ENCODE results near the gene RAD51AP1. TPM values are rescaled to one million over a fixed set of nuclear protein-coding genes. Genes with fewer than 3 reads are reported as not detected.

Gene RAD51AP1
- total and polyA plus RNA-seq, 5 donors = 0.28 to 1.9 (median 1.4) TPM

DNA sequence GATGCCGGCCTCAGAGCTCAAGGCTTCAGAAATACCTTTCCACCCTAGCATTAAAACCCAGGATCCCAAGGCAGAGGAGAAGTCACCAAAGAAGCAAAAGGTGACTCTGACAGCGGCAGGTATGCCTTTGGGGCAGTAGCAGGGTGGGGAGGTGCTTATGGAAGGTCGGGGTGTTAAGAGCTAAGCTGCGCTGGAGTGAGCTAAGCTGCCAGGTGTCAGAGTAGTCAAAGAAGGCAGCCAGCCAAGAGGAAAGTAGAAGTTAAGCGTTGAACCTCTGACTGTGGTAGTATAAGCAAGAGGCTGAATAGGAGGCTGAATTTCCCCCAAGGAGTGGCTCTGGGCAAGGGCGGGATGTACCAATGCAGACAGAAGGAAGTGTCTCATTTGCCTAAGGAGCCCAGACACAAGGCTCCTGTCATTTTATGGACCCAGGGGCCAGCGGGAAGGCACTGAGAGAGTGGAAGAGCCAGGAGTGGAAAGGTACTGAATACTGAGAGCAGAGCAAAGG lies 52.5 kb downstream of the RAD51AP1 start:
- H3K4me3 ChIP-seq (ENCODE audit: low read length) = no peak overlapping the region
- H3K9me3 ChIP-seq (ENCODE audit: control insufficient read depth, low read length) = no peaks in the 10 kb centered on the region
- DNase-seq (no peak), ATAC-seq (no peak)
- H3K27me3 ChIP-seq (ENCODE audit: control insufficient read depth, insufficient read depth) = no peaks in the 10 kb centered on the region
- intact Hi-C loops (cut with DNase I) = no loop called here
- H3K4me1 ChIP-seq (ENCODE audit: control insufficient read depth, insufficient read depth, low read length) = no peaks in the 10 kb centered on the region
- 68% methylated on average over 7 of the region's 7 CpGs for WGBS
- no peak overlapping the region for H3K27ac ChIP-seq (ENCODE audit: low read length)

DNA sequence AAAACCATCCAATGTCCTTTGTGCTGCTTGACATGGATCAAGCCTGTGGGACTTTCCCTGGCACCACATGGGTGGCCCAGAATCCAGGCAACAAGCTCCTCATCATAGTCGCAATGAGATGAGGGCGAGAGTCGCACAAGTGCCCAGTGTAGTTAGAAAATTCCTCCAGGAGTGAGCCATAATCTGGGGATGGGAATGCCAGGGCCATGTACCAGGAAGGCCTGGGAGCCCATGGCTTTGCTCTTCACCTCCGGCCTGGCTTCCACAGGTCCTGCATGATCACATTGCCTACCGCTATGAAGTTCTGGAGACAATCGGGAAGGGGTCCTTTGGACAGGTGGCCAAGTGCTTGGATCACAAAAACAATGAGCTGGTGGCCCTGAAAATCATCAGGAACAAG lies 57.2 kb downstream of the RAD51AP1 start:
- 95% methylated on average over 6 of the region's 6 CpGs for WGBS
- no peak for DNase-seq
- intact Hi-C loops (cut with DNase I) = no loop called here

DNA sequence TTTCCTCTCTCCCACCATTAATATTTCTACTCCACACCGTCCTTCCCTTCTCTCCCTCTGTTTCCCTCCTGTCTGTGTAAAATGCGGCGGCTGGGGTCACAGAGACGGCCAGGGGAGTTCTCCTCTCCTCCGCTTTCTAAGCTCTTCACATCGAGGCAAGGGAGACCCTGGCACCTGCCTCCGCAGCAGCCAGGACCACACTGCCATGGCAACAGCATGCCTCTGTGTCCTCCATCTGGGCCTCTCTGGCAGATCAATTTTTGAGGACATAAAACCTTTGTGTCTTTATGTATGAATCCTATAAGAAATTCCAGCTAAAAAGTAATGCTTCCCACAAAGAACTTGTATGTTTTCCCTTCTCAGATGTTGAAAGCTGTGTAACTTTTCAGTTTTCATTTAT lies 64.7 kb downstream of the RAD51AP1 start:
- Histone ChIP-seq H3K27me3 (ENCODE audit: control insufficient read depth, insufficient read depth) (no peaks in the 10 kb centered on the region), H3K9me3 (ENCODE audit: control insufficient read depth, low read length) (no peaks in the 10 kb centered on the region), H3K4me1 (ENCODE audit: control insufficient read depth, insufficient read depth, low read length) (no peaks in the 10 kb centered on the region), H3K27ac (ENCODE audit: low read length) (no peak overlapping the region), H3K4me3 (ENCODE audit: low read length) (no peak overlapping the region)
- intact Hi-C loops (cut with DNase I) = no loop called here
- 72% methylated on average over 7 of the region's 7 CpGs for WGBS
- DNase-seq = no peak
- ATAC-seq = no peak

More for the DNA sequence above, 57.2 kb downstream of the RAD51AP1 start:
- Histone ChIP-seq H3K27ac (ENCODE audit: low read length) (no peak overlapping the region), H3K27me3 (ENCODE audit: control insufficient read depth, insufficient read depth) (no peaks in the 10 kb centered on the region), H3K9me3 (ENCODE audit: control insufficient read depth, low read length) (no peaks in the 10 kb centered on the region), H3K4me1 (ENCODE audit: control insufficient read depth, insufficient read depth, low read length) (no peaks in the 10 kb centered on the region), H3K4me3 (ENCODE audit: low read length) (no peak overlapping the region)
- no peak for ATAC-seq

DNA sequence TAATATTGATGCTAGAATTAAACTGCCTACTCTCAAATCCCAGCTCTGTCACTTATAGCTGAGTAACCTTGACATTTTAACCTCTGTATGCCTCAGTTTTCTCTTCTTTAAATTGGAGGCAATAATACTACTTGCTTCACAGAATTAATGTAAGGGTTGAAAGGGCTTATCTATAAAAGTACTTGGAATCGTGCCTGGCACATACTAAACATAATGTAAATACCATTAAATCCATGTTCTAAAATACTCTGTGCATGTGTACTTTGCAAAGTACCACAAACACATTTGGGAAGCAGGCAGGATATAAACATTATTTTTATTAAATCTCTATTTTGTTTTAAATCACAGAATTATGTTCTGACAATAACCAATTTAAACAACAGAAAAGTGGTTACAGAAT lies 65.3 kb downstream of the RAD51AP1 start:
- H3K27me3 ChIP-seq (ENCODE audit: control insufficient read depth, insufficient read depth) = no peaks in the 10 kb centered on the region
- 20% methylated on average over 1 of the region's 1 CpG for WGBS
- intact Hi-C loops (cut with DNase I) = no loop called here

DNA sequence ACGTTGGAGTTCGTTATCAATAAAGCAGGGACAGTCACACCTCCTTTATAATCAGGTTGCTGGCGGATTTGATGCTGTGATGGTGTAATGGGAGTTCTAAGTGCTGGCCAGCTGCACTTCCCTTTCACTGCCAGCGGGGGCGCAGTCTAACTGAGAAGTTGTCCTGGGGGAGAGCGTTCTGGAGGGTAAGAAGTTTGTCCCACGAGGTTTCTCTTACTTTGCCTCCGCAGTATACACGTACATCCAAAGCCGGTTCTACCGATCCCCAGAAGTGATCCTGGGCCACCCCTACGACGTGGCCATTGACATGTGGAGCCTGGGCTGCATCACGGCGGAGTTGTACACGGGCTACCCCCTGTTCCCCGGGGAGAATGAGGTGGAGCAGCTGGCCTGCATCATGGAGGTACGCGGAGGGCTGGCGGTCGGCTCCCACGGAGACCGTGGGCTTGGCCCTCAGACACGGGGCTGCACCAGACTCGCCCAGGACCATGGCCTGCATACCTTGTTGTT lies 66.0 kb downstream of the RAD51AP1 start:
- Histone ChIP-seq H3K9me3 (ENCODE audit: control insufficient read depth, low read length) (no peaks in the 10 kb centered on the region), H3K27ac (ENCODE audit: low read length) (peak overlapping the region; percentile 65), H3K27me3 (ENCODE audit: control insufficient read depth, insufficient read depth) (no peaks in the 10 kb centered on the region), H3K4me1 (ENCODE audit: control insufficient read depth, insufficient read depth, low read length) (no peaks in the 10 kb centered on the region), H3K4me3 (ENCODE audit: low read length) (peak overlapping the region; percentile 77)
- ATAC-seq = peak; percentile 95 to 97
- DNase-seq = peak; percentile 66 to 86 (median 86)
- WGBS = 3% methylated on average over 25 of the region's 25 CpGs
- intact Hi-C loops (cut with DNase I) = no loop called here

More for the DNA sequence above, 65.3 kb downstream of the RAD51AP1 start:
- no peaks in the 10 kb centered on the region for H3K9me3 ChIP-seq (ENCODE audit: control insufficient read depth, low read length)
- no peaks in the 10 kb centered on the region for H3K4me1 ChIP-seq (ENCODE audit: control insufficient read depth, insufficient read depth, low read length)
- no peak for DNase-seq
- no peak overlapping the region for H3K27ac ChIP-seq (ENCODE audit: low read length)
- H3K4me3 ChIP-seq (ENCODE audit: low read length) = no peak overlapping the region
- no peak for ATAC-seq

DNA sequence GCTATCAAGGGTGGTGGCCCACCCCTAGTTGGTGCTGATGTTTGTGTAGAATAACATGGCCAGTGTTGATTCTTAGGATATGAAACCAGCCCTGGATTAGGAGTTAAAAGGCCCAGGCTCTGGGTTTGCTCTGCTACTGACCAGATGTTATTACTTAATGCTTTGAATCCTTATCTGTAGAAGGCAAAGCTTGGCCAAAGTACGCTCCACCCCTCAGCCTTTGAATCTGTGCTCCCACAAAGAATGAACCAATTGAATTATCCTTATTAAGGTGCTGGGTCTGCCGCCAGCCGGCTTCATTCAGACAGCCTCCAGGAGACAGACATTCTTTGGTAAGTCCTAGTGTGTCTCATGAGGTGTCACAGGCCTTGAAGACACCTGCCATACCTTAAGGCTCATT lies 68.4 kb downstream of the RAD51AP1 start:
- ATAC-seq (no peak), DNase-seq (no peak)
- Histone ChIP-seq H3K9me3 (ENCODE audit: control insufficient read depth, low read length) (no peaks in the 10 kb centered on the region), H3K4me3 (ENCODE audit: low read length) (no peak overlapping the region), H3K27ac (ENCODE audit: low read length) (no peak overlapping the region), H3K27me3 (ENCODE audit: control insufficient read depth, insufficient read depth) (no peaks in the 10 kb centered on the region), H3K4me1 (ENCODE audit: control insufficient read depth, insufficient read depth, low read length) (no peaks in the 10 kb centered on the region)
- intact Hi-C loops (cut with DNase I) = no loop called here
- WGBS = 74% methylated on average over 3 of the region's 3 CpGs

DNA sequence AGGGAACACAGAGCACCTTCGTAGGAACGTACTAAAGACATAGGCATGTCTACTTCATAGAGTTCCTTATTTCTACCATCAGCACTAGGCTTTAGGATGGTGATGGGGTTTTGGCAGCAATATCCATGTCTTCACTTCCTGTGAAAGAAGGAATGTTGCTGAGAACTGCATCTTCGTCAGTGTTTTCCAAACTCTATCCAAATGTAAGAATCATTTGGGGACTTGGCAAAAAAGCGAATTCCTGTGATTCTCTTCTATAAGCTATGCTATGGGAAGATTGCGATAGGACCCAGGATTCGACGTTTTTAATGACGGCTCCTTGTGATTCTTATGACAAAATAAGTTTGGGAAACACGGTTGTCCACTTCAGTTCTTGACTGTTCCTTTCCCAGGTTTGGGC lies 70.4 kb downstream of the RAD51AP1 start:
- H3K4me3 ChIP-seq (ENCODE audit: low read length) = no peak overlapping the region
- intact Hi-C loops (cut with DNase I) = no loop called here
- H3K4me1 ChIP-seq (ENCODE audit: control insufficient read depth, insufficient read depth, low read length) = no peaks in the 10 kb centered on the region
- ATAC-seq = no peak
- no peaks in the 10 kb centered on the region for H3K9me3 ChIP-seq (ENCODE audit: control insufficient read depth, low read length)
- no peak for DNase-seq
- 67% methylated on average over 9 of the region's 9 CpGs for WGBS
- no peak overlapping the region for H3K27ac ChIP-seq (ENCODE audit: low read length)
- H3K27me3 ChIP-seq (ENCODE audit: control insufficient read depth, insufficient read depth) = no peaks in the 10 kb centered on the region

Other genes with a start within 250 kb of the RAD51AP1 start
- 10 to 100 TPM in 2 of 4 donors, 1 to 10 TPM in 2; 8.6 to 14.5 (median 11.1) TPM for gene TIGAR, start 217.7 kb upstream of the RAD51AP1 start, total RNA-seq
- gene TIGAR, start 217.7 kb upstream of the RAD51AP1 start, polyA plus RNA-seq = 4.9 TPM
- gene FGF23, start 159.2 kb upstream of the RAD51AP1 start, total RNA-seq = under 1 TPM in 2 of 4 donors, not detected in 2; 0.24 to 0.25 TPM
- gene FGF23, start 159.2 kb upstream of the RAD51AP1 start, polyA plus RNA-seq = 0.68 TPM
- gene FGF6, start 93.1 kb upstream of the RAD51AP1 start, total RNA-seq = not detected
- gene FGF6, start 93.1 kb upstream of the RAD51AP1 start, polyA plus RNA-seq = not detected
- gene DYRK4, start 23.3 kb downstream of the RAD51AP1 start, total RNA-seq = 10 to 100 TPM; 31.1 to 40.0 (median 32.3) TPM
- 50.4 TPM for gene DYRK4, start 23.3 kb downstream of the RAD51AP1 start, polyA plus RNA-seq
- gene AKAP3, start 110.2 kb downstream of the RAD51AP1 start, total RNA-seq = 1 to 10 TPM; 3.3 to 5.8 (median 4.2) TPM
- 3.6 TPM for gene AKAP3, start 110.2 kb downstream of the RAD51AP1 start, polyA plus RNA-seq
- 100 to 1,000 TPM; 160 to 231 (median 197) TPM for gene NDUFA9, start 110.2 kb downstream of the RAD51AP1 start, total RNA-seq
- 150 TPM for gene NDUFA9, start 110.2 kb downstream of the RAD51AP1 start, polyA plus RNA-seq
- 10 to 100 TPM in 1 of 4 donors, 1 to 10 TPM in 3; 5.3 to 10.3 (median 7.7) TPM for gene GALNT8, start 181.5 kb downstream of the RAD51AP1 start, total RNA-seq
- gene GALNT8, start 181.5 kb downstream of the RAD51AP1 start, polyA plus RNA-seq = 3.5 TPM